ENCODE data around the gene LNX1.

Gene LNX1

GRCh38 chr4:53591372-53591892, at the start of gene LNX1:
TSS of gene LNX1 (minus strand) at chr4:53591486. CDS start at chr4:53574002, 17,484 bp downstream.
- DNase-seq, result peak; percentile 4

- no peak for DNase-seq
Measured at GRCh38 chr4:53640576-53641453, 49.5 kb upstream of the LNX1 start.

GRCh38 chr4:53638919-53639318, 47.6 kb upstream of the LNX1 start:
- DNase-seq, result no peak

GRCh38 chr4:53637348-53637747, 46.1 kb upstream of the LNX1 start:
- no peak for DNase-seq

GRCh38 chr4:53635697-53636483, 44.6 kb upstream of the LNX1 start:
- no peak for DNase-seq

- no peak for DNase-seq
Measured at GRCh38 chr4:53633608-53634007, 42.3 kb upstream of the LNX1 start.

- DNase-seq, result no peak
Measured at GRCh38 chr4:53629296-53629695, 38.0 kb upstream of the LNX1 start.

GRCh38 chr4:53626491-53626890, 35.2 kb upstream of the LNX1 start:
- no peak for DNase-seq

GRCh38 chr4:53625888-53626287, 34.6 kb upstream of the LNX1 start:
- DNase-seq, result no peak

- no peak for DNase-seq
Measured at GRCh38 chr4:53622739-53623151, 31.5 kb upstream of the LNX1 start.

GRCh38 chr4:53620956-53621355, 29.7 kb upstream of the LNX1 start:
- DNase-seq, result no peak

GRCh38 chr4:53619431-53619830, 28.1 kb upstream of the LNX1 start:
- DNase-seq, result no peak

- no peak for DNase-seq
Measured at GRCh38 chr4:53618321-53618720, 27.0 kb upstream of the LNX1 start.

GRCh38 chr4:53617101-53617680, 25.9 kb upstream of the LNX1 start:
- no peak for DNase-seq

- DNase-seq, result no peak
Measured at GRCh38 chr4:53616219-53616618, 24.9 kb upstream of the LNX1 start.

- DNase-seq, result no peak
Measured at GRCh38 chr4:53614591-53614990, 23.3 kb upstream of the LNX1 start.

GRCh38 chr4:53613428-53613827, 22.1 kb upstream of the LNX1 start:
- DNase-seq, result no peak

GRCh38 chr4:53608649-53609048, 17.4 kb upstream of the LNX1 start:
- no peak for DNase-seq

GRCh38 chr4:53608242-53608641, 17.0 kb upstream of the LNX1 start:
- no peak for DNase-seq

- DNase-seq, result no peak
Measured at GRCh38 chr4:53605783-53606182, 14.5 kb upstream of the LNX1 start.

GRCh38 chr4:53602390-53602789, 11.1 kb upstream of the LNX1 start:
- no peak for DNase-seq

- DNase-seq, result peak; percentile 8
Measured at GRCh38 chr4:53601251-53601764, 10.0 kb upstream of the LNX1 start.

GRCh38 chr4:53599632-53600031, 8.3 kb upstream of the LNX1 start:
- DNase-seq, result no peak

Measured in stimulated activated CD4-positive, alpha-beta T cell treated with anti-CD3 and anti-CD28 coated beads, Interleukin-15, amount 100 ng/mL, for 24 hours (primary cell).